Neural progenitor cell (in vitro differentiated cells): ENCODE results near the gene RAB3D. TPM values are rescaled to one million over a fixed set of nuclear protein-coding genes. Genes with fewer than 3 reads are reported as not detected.
"Not testable (repeated sequence)": the region's sequence is repeated elsewhere in the genome, so short reads cannot be mapped to it uniquely, and the experiment has no call there.

Source experiments
- DNase-seq: peaks from one replicate; pipeline ENCODE4 v3.0.0-alpha.2; 2016; ENCODE audit warnings: low spot score
- H2AFZ ChIP-seq: fragments of 200-600 bp; sonication (generic); replicated peaks from 2 replicates; pipeline ENCODE4 v1.6.1; 2016; ENCODE audit warnings: antibody characterized with exemption
- H3F3A ChIP-seq: fragments of 200-600 bp; sonication (generic); 2 replicates; pipeline ENCODE4 v1.6.1; 2016; ENCODE audit warnings: antibody characterized with exemption, low read depth
- H3K27ac ChIP-seq: fragments of 200-600 bp; sonication (generic); 2 replicates; pipeline ENCODE4 v1.5.1; 2016; ENCODE audit warnings: mild to moderate bottlenecking
- H3K27me3 ChIP-seq: fragments of 200-600 bp; sonication (generic); 2 replicates; pipeline ENCODE4 v1.6.1; 2016; ENCODE audit warnings: mild to moderate bottlenecking, moderate library complexity
- H3K36me3 ChIP-seq: fragments of 200-600 bp; sonication (generic); 2 replicates; pipeline ENCODE4 v1.5.1; 2016
- H3K4me1 ChIP-seq: fragments of 200-600 bp; sonication (generic); 2 replicates; pipeline ENCODE4 v1.6.1; 2016; ENCODE audit warnings: mixed run types
- H3K4me2 ChIP-seq: fragments of 200-600 bp; sonication (generic); 2 replicates; pipeline ENCODE4 v1.6.1; 2016
- H3K4me3 ChIP-seq: fragments of 200-600 bp; sonication (generic); 2 replicates; pipeline ENCODE4 v1.5.1; 2016
- H3K79me2 ChIP-seq: fragments of 200-600 bp; sonication (generic); 2 replicates; pipeline ENCODE4 v1.6.1; 2016; ENCODE audit warnings: low read depth
- H3K9ac ChIP-seq: fragments of 200-600 bp; sonication (generic); 2 replicates; pipeline ENCODE4 v1.6.1; 2016
- H3K9me3 ChIP-seq: fragments of 200-600 bp; sonication (generic); 2 replicates; pipeline ENCODE4 v1.5.1; 2016; ENCODE audit warnings: low read depth
- H4K20me1 ChIP-seq: fragments of 200-600 bp; sonication (generic); 2 replicates; pipeline ENCODE4 v1.6.1; 2016; ENCODE audit warnings: low read depth
- H3K27ac Mint-ChIP-seq: 3 replicates; pipeline ENCODE4 v1.8.0; 2021; ENCODE audit warnings: mixed read lengths
- H3K27me3 Mint-ChIP-seq: 2 replicates; pipeline ENCODE4 v1.8.0; 2022; ENCODE audit warnings: low read depth, mild to moderate bottlenecking, inconsistent platforms, moderate library complexity, mixed read lengths; ENCODE audit not compliant: insufficient read depth
- H3K36me3 Mint-ChIP-seq: 3 replicates; pipeline ENCODE4 v1.8.0; 2021; ENCODE audit warnings: mixed read lengths
- H3K4me1 Mint-ChIP-seq: 3 replicates; pipeline ENCODE4 v1.8.0; 2021; ENCODE audit warnings: mixed read lengths
- H3K4me3 Mint-ChIP-seq: 3 replicates; pipeline ENCODE4 v1.8.0; 2021; ENCODE audit warnings: mild to moderate bottlenecking, moderate library complexity, mixed read lengths
- H3K9me3 Mint-ChIP-seq: 3 replicates; pipeline ENCODE4 v1.8.0; 2020; ENCODE audit warnings: mixed read lengths
- EZH2 ChIP-seq: fragments of 200-600 bp; sonication (generic); IDR thresholded peaks from 2 replicates; pipeline ENCODE4 v1.6.1; 2017; ENCODE audit warnings: antibody characterized with exemption, mild to moderate bottlenecking, moderate library complexity
- EZH2phosphoT487 ChIP-seq: fragments of 200-600 bp; sonication (generic); IDR thresholded peaks from 2 replicates; pipeline ENCODE4 v1.6.1; 2017; ENCODE audit warnings: antibody characterized with exemption
- total RNA-seq: library from RNA; depleted of rRNA; stranded (reverse); fragments of >200 nt; gene quantifications from 2 replicates; pipeline ENCODE4 v1.2.3, GENCODE V29; 2015; ENCODE audit warnings: low replicate concordance
- TF ChIP-seq, protein P1 (sequence below): fragments of 200-600 bp; sonication (generic); IDR thresholded peaks from 2 replicates; pipeline ENCODE4 v1.5.1; 2017; ENCODE audit warnings: antibody characterized with exemption, mild to moderate bottlenecking

The RAB3D gene
- total RNA-seq, 1 donor from 2014 or later: 5.5 TPM

GRCh38 chr19:11342429-11342828 is 3.0 kb upstream of the RAB3D start:
- Histone ChIP-seq H3K36me3 (no peaks in the 10 kb centered on the region), H3K4me2 (no peak overlapping the region), H2AFZ (no peak overlapping the region), H3K9me3 (no peaks in the 10 kb centered on the region), H3F3A (peaks cover 5% of the 10 kb centered on the region), H3K4me3 (no peak overlapping the region), H3K4me1 (no peaks in the 10 kb centered on the region), H4K20me1 (no peaks in the 10 kb centered on the region), H3K27me3 (peaks cover 14% of the 10 kb centered on the region), H3K79me2 (no peaks in the 10 kb centered on the region), H3K27ac (no peak overlapping the region), H3K9ac (no peak overlapping the region)
- H3K4me1 Mint-ChIP-seq: peaks cover 35% of the 10 kb centered on the region
- no peak for DNase-seq
- peaks cover 6% of the 10 kb centered on the region for H3K27me3 Mint-ChIP-seq
- H3K27ac Mint-ChIP-seq: no peak overlapping the region
- TF ChIP-seq EZH2 (no peak), EZH2phosphoT487 (no peak)
- TF ChIP-seq, protein P1, sequence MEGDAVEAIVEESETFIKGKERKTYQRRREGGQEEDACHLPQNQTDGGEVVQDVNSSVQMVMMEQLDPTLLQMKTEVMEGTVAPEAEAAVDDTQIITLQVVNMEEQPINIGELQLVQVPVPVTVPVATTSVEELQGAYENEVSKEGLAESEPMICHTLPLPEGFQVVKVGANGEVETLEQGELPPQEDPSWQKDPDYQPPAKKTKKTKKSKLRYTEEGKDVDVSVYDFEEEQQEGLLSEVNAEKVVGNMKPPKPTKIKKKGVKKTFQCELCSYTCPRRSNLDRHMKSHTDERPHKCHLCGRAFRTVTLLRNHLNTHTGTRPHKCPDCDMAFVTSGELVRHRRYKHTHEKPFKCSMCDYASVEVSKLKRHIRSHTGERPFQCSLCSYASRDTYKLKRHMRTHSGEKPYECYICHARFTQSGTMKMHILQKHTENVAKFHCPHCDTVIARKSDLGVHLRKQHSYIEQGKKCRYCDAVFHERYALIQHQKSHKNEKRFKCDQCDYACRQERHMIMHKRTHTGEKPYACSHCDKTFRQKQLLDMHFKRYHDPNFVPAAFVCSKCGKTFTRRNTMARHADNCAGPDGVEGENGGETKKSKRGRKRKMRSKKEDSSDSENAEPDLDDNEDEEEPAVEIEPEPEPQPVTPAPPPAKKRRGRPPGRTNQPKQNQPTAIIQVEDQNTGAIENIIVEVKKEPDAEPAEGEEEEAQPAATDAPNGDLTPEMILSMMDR: no peak
- no peaks in the 10 kb centered on the region for H3K9me3 Mint-ChIP-seq
- H3K4me3 Mint-ChIP-seq: no peak overlapping the region
- H3K36me3 Mint-ChIP-seq: no peaks in the 10 kb centered on the region

GRCh38 chr19:11340099-11340467 is 626 bp upstream of the RAB3D start:
- H3K36me3 ChIP-seq, H4K20me1 ChIP-seq, H3K36me3 Mint-ChIP-seq, H3K27me3 Mint-ChIP-seq, DNase-seq, H3K27ac Mint-ChIP-seq, H3F3A ChIP-seq, H3K27ac ChIP-seq, H3K9ac ChIP-seq, H3K79me2 ChIP-seq, H3K9me3 Mint-ChIP-seq, H3K9me3 ChIP-seq, H3K4me1 ChIP-seq, H2AFZ ChIP-seq, H3K4me3 ChIP-seq: not testable (repeated sequence)
- Histone ChIP-seq H3K4me2 (peak overlapping the region; percentile 88), H3K27me3 (peaks cover 14% of the 10 kb centered on the region)
- H3K4me3 Mint-ChIP-seq: peak overlapping the region; percentile 87
- peaks cover 17% of the 10 kb centered on the region for H3K4me1 Mint-ChIP-seq

DNA sequence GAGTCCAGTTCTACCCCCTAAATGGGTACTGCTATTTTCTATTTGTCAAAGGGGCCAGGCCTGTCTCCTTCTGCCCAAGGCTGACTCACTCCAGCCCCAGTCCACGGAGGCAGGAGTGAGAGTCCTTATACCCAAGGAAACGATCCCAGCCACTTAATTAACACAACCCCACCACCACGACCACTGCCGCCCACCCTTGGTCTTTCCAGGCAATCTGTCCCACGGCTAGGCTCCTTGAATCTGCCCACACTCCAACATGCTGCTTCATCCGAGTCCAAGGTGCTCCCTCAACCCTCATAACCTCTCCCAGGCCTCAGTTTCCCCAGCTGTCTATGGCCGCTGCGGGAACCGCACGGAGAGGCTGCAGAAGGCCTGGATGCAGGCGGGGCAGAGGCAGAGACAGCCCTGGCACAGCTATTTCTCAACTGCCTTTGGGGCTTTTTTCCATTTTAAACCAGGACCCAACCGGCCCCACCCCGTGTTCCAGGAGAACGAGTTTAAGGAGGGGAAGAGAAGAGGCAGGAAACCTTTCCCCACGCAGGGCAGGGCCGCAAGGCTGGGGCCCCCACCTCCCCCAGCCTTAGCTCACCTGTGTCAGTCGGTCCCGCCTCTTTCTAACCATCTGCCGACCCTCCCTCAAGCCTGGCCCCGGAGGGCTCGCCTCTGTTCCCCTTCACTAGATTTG is 746 bp downstream of the RAB3D start:
- Mint-ChIP-seq H3K9me3 (no peaks in the 10 kb centered on the region), H3K4me1 (peaks cover 13% of the 10 kb centered on the region), H3K27me3 (peaks cover 6% of the 10 kb centered on the region), H3K27ac (no peak overlapping the region), H3K4me3 (peak overlapping the region; percentile 87), H3K36me3 (peaks cover 10% of the 10 kb centered on the region)
- Histone ChIP-seq H2AFZ (peak overlapping the region; percentile 83), H3K4me3 (peak overlapping the region; percentile 70), H3K9ac (no peak overlapping the region), H3K9me3 (no peaks in the 10 kb centered on the region), H3K27ac (no peak overlapping the region), H3K4me2 (peak overlapping the region; percentile 88), H4K20me1 (no peaks in the 10 kb centered on the region), H3K79me2 (no peaks in the 10 kb centered on the region), H3K27me3 (peaks cover 14% of the 10 kb centered on the region), H3F3A (no peaks in the 10 kb centered on the region), H3K4me1 (no peaks in the 10 kb centered on the region), H3K36me3 (no peaks in the 10 kb centered on the region)
- no peak for TF ChIP-seq EZH2phosphoT487
- TF ChIP-seq EZH2: no peak
- TF ChIP-seq, protein P1: no peak
- DNase-seq: no peak

GRCh38 chr19:11338121-11338520 is 1.3 kb downstream of the RAB3D start:
- Histone ChIP-seq H2AFZ (no peak overlapping the region), H3K4me1 (no peaks in the 10 kb centered on the region), H3K4me3 (no peak overlapping the region), H4K20me1 (no peaks in the 10 kb centered on the region), H3K79me2 (no peaks in the 10 kb centered on the region), H3K27me3 (peaks cover 14% of the 10 kb centered on the region), H3K27ac (no peak overlapping the region), H3K9ac (no peak overlapping the region), H3K36me3 (no peaks in the 10 kb centered on the region), H3K4me2 (no peak overlapping the region), H3K9me3 (no peaks in the 10 kb centered on the region), H3F3A (no peaks in the 10 kb centered on the region)
- H3K27me3 Mint-ChIP-seq: peaks cover 6% of the 10 kb centered on the region
- TF ChIP-seq, protein P1: no peak
- TF ChIP-seq EZH2phosphoT487 (no peak), EZH2 (no peak)
- DNase-seq: no peak
- H3K27ac Mint-ChIP-seq: no peak overlapping the region
- H3K4me1 Mint-ChIP-seq: peaks cover 13% of the 10 kb centered on the region
- H3K36me3 Mint-ChIP-seq: peaks cover 10% of the 10 kb centered on the region
- H3K4me3 Mint-ChIP-seq: peak overlapping the region; percentile 87
- H3K9me3 Mint-ChIP-seq: no peaks in the 10 kb centered on the region
